ENCODE measurements around the gene PILRB.

The PILRB gene

GRCh38 chr7:100413346-100413745, 55.4 kb downstream of the PILRB start:
- DNase-seq, result no peak

- DNase-seq, result no peak
These were observed 56.0 kb downstream of the PILRB start for GRCh38 chr7:100413889-100414288.

- DNase-seq, result no peak
These were observed 57.5 kb downstream of the PILRB start for GRCh38 chr7:100415448-100415847.

Measured in activated CD4-positive, alpha-beta T cell treated with anti-CD3 and anti-CD28 coated beads, Interleukin-2, amount 50 U/mL, for 1 hour (primary cell).